ENCODE data around the gene HIF1A. TPM values are rescaled to one million over a fixed set of nuclear protein-coding genes. Genes with fewer than 3 reads are reported as not detected.

HIF1A gene
- total RNA-seq, 4 donors from 2014 or later = 137 to 295 (median 158) TPM

GRCh38 chr14:61663312-61663979 is 31.9 kb upstream of the HIF1A start:
- H3K4me3 ChIP-seq (replicated peaks in 1 of 3) = no peak overlapping the region
- no peak for TF ChIP-seq CTCF (IDR thresholded peaks at IDR 0.05)
- TF ChIP-seq POLR2A (IDR thresholded peaks at IDR 0.05) = no peak
- no peaks in the 10 kb centered on the region for H3K36me3 ChIP-seq
- no peaks in the 10 kb centered on the region for H3K9me3 ChIP-seq
- intact Hi-C loops (cut with DNase I) = no loop called here
- H3K27ac ChIP-seq = no peak overlapping the region
- DNase-seq = no peak
- 81 to 82% methylated on average over 7 of the region's 7 CpGs for WGBS, 2 donors
- H3K4me1 ChIP-seq = peaks cover 0 to 21% of the 10 kb centered on the region in 2 donors
- no peaks in the 10 kb centered on the region for H3K27me3 ChIP-seq

GRCh38 chr14:61668282-61668681 is 27.0 kb upstream of the HIF1A start:
- Histone ChIP-seq H3K36me3 (no peaks in the 10 kb centered on the region), H3K9me3 (no peaks in the 10 kb centered on the region), H3K27ac (no peak overlapping the region), H3K27me3 (no peaks in the 10 kb centered on the region), H3K4me1 (peaks cover 0 to 5% of the 10 kb centered on the region in 2 donors), H3K4me3 (replicated peaks in 1 of 3) (no peak overlapping the region)
- WGBS, 2 donors = 78 to 96% methylated on average over 1 of the region's 1 CpG
- no peak for TF ChIP-seq CTCF (IDR thresholded peaks at IDR 0.05)
- no peak for TF ChIP-seq POLR2A (IDR thresholded peaks at IDR 0.05)
- intact Hi-C loops (cut with DNase I) = no loop called here
- DNase-seq = no peak

GRCh38 chr14:61670576-61670975 is 24.7 kb upstream of the HIF1A start:
- intact Hi-C loops (cut with DNase I) = no loop called here
- H3K4me3 ChIP-seq (replicated peaks in 1 of 3) = no peak overlapping the region
- TF ChIP-seq POLR2A (IDR thresholded peaks at IDR 0.05) (no peak), CTCF (IDR thresholded peaks at IDR 0.05) (no peak)
- no peaks in the 10 kb centered on the region for H3K27me3 ChIP-seq
- H3K9me3 ChIP-seq = no peaks in the 10 kb centered on the region
- WGBS, 2 donors = 64 to 74% methylated on average over 7 of the region's 7 CpGs
- peaks cover 0 to 5% of the 10 kb centered on the region in 2 donors for H3K4me1 ChIP-seq
- no peak for DNase-seq
- no peak overlapping the region for H3K27ac ChIP-seq
- H3K36me3 ChIP-seq = no peaks in the 10 kb centered on the region

GRCh38 chr14:61671082-61671481 is 24.2 kb upstream of the HIF1A start:
- Histone ChIP-seq H3K36me3 (no peaks in the 10 kb centered on the region), H3K9me3 (no peaks in the 10 kb centered on the region), H3K27me3 (no peaks in the 10 kb centered on the region), H3K27ac (peak overlapping the region in 1 of 3 donors; percentile 15), H3K4me3 (replicated peaks in 1 of 3) (no peak overlapping the region), H3K4me1 (peaks cover 0 to 5% of the 10 kb centered on the region in 2 donors)
- TF ChIP-seq POLR2A (IDR thresholded peaks at IDR 0.05) (no peak), CTCF (IDR thresholded peaks at IDR 0.05) (no peak)
- intact Hi-C loops (cut with DNase I) = no loop called here
- DNase-seq = no peak
- WGBS, 2 donors = 56 to 65% methylated on average over 3 of the region's 3 CpGs

GRCh38 chr14:61672796-61673195 is 22.5 kb upstream of the HIF1A start:
- Histone ChIP-seq H3K27ac (peak overlapping the region in 1 of 3 donors; percentile 17), H3K27me3 (no peaks in the 10 kb centered on the region), H3K4me1 (peaks cover 0 to 5% of the 10 kb centered on the region in 2 donors), H3K9me3 (no peaks in the 10 kb centered on the region), H3K4me3 (replicated peaks in 1 of 3) (no peak overlapping the region), H3K36me3 (no peaks in the 10 kb centered on the region)
- 88 to 95% methylated on average over 7 of the region's 7 CpGs for WGBS, 2 donors
- no peak for TF ChIP-seq CTCF (IDR thresholded peaks at IDR 0.05)
- TF ChIP-seq POLR2A (IDR thresholded peaks at IDR 0.05) = no peak
- DNase-seq = no peak
- intact Hi-C loops (cut with DNase I) = no loop called here

All from thyroid gland (tissue), 4 donors.